ENCODE results near the gene SLC2A4.
A peak's percentile ranks its signal among the peaks of the same experiment; 100 is the strongest.

SLC2A4 gene

DNA sequence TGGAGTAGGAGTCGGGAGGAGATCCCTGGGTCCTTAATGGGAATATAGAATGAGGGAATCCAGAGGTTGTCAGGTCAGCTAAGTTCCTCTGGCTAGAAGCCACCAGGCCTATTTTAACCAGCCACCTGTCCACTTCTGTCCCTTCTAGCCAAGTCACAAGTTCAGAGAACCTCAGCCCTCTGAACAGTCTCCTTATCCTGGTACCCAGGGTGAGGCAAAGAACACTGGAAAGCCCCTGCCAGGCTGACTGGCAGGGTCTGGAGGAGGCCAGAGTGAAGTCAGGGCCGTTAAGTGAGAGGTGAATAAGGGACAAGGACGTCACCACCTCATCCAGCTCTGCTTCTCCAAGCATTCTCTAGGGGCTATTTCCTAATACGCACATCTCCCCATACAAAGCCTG, 32.7 kb upstream of the SLC2A4 start:
- DNase-seq (ENCODE audit: low read depth in 2 of 2) = no peak

GRCh38 chr17:7249214-7249613, 32.3 kb upstream of the SLC2A4 start:
- no peak for DNase-seq (ENCODE audit: low read depth in 2 of 2)

- DNase-seq (ENCODE audit: low read depth in 2 of 2) = no peak
These were observed 31.7 kb upstream of the SLC2A4 start for GRCh38 chr17:7249830-7250229.

DNA sequence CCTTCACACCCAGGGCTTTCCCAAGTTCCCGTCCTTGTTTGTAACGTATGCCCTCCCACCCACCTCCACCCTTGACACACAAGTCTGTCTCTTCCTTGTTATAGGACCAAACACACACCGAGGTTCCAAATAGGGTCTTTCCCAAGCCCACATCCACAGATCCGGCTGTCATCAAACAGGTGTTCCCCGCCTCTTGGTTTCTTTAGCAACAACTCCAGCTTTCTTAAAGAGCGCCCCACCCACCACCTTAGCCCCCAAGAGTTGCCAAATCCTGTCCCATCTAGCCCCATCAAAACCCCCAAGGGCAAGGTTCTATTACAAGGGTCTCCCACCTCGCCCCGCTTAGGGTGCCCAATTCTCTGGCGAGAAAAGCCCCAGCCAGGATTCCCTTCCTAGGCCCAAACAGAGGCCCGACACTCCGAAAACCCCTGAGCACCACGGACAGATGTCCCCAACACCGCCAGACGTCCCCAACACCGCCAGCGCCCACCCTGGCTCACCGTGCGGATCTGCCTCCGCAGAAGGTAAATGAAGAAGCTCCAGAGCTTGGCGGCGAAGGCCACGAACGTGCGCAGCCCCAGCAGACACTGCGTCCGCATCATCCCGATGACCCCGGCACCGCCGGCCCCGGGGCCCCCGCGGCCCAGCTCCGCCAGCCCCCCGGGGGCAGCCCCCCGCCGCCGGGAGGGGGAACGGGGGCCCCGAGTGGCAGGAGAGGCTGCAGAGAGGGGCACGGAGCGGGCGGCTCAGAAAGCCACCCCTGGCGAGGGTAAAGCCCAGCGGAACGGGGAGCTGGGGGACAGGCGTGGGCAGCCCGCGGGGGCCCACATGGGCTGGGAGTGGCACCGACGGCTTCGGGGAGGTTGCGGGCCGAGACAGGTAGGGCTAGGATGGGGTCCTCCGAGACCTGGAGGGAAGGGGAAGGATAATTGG, 30.6 kb upstream of the SLC2A4 start:
- no peak for DNase-seq (ENCODE audit: low read depth in 2 of 2)

GRCh38 chr17:7251661-7252175, 29.8 kb upstream of the SLC2A4 start, which contains the start of gene CTDNEP1:
TSS of gene CTDNEP1 (minus strand) at chr17:7251734. CDS start at chr17:7251296, 438 bp downstream.
- peak; percentile 97 for DNase-seq (ENCODE audit: low read depth in 2 of 2)

DNA sequence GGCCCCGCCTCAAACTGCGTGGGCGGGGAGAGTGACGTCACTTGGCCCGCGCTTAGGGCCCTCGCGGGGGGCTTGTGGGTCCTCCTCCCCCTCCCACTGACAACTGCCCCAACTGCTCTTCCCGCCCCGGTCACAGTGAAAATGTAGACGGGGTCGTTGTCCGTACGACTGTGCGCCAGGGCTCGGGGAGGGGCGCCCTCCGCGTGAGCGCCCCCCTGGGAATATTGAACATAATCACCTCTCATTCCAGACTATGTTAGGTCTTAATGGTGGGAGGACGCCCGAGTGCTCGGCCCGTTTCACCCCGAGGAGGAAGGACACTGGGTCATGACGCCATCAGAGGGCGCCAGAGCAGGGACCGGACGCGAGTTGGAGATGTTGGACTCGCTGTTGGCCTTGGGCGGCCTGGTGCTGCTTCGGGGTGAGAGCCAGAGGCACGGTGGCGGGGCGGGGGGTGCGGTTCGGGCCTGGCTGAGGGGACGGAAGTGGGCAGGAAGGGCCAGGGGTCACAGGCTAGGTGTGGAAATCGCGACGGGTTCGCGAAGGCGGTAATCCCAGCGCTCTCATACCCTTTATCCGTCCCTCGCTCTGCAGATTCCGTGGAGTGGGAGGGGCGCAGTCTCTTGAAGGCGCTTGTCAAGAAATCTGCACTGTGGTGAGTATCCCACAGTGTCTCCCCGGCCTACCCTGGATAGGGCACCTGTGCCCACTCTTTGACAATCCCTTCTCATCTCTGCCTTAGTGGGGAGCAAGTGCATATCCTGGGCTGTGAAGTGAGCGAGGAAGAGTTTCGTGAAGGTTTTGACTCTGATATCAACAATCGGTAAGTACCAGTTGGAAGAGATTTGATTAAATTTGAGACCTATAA, 29.1 kb upstream of the SLC2A4 start, which contains the start of gene ELP5:
Gene ELP5 (plus strand): TSS at position 40 of the 868 bp plus-strand sequence. CDS start 336 bp downstream, at position 376.
- peak; percentile 70 to 88 for DNase-seq (ENCODE audit: low read depth in 2 of 2)

DNA sequence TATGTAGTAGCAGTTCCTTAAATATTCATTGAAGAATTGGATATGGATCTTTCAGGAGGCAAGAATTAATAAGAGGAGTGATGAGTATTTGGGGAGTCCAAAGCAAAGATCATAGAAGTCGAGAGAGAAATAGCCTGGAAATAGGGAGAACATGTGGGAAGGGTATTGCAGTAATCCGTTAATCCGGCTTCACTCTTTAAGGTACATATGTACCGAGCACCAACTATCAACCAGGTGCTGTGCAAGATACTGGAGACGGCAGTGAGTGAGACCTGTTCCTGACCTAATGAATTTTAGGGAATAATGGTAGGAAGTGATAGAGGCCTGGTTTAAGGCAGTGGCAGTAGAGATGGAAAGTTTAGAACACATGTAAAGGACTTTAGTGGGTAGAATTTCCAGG, 28.4 kb upstream of the SLC2A4 start:
- no peak for DNase-seq (ENCODE audit: low read depth in 2 of 2)

DNA sequence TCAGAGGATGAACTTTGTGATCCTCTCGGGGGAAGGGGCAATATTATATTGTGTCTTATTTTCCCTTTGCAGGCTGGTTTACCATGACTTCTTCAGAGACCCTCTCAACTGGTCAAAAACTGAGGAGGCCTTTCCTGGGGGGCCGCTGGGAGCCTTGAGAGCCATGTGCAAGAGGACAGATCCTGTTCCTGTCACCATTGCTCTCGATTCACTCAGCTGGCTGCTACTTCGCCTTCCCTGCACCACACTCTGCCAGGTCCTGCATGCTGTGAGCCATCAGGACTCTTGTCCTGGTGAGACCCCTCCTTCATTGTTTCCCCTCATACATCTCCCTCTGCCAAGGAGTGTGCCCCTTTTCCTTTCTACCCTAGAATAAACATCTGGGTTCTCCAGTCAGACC, 27.0 kb upstream of the SLC2A4 start:
- no peak for DNase-seq (ENCODE audit: low read depth in 2 of 2)

DNA sequence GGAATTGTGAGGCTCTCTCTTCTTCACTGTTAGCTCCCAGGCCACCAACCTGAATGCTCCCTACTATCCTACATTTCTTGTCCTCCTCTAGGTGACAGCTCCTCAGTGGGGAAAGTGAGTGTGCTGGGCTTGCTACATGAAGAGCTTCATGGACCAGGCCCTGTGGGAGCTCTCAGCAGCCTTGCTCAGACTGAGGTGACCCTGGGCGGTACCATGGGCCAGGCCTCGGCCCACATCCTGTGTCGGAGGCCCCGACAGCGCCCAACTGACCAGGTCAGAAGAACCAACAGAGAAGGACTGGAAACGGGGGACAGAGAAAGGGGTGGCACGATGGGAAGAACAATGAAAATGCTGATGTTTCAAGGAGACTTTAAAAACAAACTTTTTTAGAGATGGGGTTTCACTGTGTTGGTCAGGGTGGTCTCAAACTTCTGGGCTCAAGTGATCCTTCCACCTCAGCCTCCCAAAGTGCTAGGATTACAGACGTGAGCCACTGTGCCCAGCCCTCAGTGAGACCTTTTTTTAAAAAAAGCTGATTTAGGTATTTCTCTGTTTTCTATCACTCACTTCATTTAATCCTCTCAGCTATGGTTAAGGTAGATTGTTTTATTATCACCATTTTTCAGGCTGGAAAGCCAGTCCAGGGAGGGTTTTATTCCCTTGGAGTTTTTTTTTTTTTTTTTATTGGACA, 24.6 kb upstream of the SLC2A4 start:
- DNase-seq (ENCODE audit: low read depth in 2 of 2) = no peak

DNA sequence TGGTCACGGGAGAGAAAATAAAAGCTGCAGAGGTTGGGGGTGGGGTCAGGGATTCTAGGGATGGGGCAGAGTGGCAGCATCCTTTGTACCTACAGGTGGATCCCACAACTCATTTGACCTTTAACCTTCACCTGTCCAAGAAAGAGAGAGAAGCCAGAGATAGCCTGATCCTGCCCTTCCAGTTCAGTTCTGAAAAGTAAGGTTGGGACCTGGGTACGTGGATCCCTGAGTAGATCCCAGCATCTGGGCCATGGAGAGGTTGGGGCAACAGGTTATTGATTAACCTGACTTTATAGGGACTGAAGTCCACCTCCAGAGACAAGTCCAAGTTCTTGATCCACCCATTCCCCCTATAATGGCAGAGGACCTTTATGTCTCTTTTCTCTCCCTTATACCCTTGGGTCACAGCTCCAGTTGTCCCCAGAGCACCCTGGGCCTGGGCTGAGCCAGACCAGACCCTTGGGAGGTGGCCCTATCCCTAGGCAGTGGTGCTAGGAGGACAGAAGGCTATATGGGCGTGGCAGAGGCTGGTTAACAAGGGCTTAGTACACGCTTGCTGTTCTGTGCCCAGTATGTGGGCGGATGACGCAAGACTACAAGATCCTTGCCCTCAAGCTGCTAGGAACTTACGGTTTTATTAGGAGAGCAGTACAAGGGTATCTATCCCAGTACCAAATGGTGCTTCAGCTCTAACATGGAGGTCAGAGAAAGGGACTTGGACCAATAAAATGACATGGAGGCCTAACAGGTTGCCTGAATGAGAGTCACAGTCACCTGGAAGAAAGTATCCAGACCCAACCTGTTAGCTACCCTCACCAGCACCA, 22.6 kb upstream of the SLC2A4 start:
- DNase-seq (ENCODE audit: low read depth in 2 of 2) = no peak

DNA sequence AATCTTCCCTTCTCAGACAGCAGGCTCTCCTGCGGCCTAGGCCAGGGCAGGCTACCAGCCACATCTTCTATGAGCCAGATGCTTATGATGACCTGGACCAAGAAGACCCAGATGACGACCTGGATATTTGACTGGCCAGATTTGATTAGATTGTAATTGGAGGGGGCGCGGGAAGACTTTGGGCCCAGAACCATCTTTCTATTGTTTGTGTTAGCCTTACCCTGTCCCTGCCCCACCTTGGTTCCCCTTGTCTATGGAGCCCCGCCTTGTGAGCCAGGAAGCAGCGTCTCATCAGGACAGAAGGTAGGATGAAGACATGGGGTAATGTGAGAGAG, 22.0 kb upstream of the SLC2A4 start:
- DNase-seq (ENCODE audit: low read depth in 2 of 2) = no peak

DNA sequence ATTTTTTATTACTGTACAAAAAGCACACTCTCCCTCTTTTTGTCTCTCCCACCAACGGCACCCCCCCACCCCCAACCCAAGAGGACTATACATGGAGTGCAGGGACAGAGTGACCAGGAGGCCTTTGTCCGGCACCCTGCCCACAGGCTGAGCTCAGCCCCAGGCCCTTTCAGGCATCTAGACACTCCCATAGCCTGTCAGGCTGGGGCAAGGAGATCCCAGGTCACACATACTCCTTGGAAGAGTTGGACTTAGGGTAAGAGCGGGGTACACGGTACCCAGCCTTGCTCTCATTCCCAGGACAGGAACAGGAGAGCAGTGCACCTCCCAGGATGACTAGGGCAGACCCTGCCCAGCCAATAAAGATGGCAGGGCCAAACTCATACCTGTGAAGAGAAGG, 21.4 kb upstream of the SLC2A4 start:
- no peak for DNase-seq (ENCODE audit: low read depth in 2 of 2)

GRCh38 chr17:7260651-7261378, 20.7 kb upstream of the SLC2A4 start:
- peak in 1 of 2 experiments; percentile 35 for DNase-seq (ENCODE audit: low read depth in 2 of 2)

DNA sequence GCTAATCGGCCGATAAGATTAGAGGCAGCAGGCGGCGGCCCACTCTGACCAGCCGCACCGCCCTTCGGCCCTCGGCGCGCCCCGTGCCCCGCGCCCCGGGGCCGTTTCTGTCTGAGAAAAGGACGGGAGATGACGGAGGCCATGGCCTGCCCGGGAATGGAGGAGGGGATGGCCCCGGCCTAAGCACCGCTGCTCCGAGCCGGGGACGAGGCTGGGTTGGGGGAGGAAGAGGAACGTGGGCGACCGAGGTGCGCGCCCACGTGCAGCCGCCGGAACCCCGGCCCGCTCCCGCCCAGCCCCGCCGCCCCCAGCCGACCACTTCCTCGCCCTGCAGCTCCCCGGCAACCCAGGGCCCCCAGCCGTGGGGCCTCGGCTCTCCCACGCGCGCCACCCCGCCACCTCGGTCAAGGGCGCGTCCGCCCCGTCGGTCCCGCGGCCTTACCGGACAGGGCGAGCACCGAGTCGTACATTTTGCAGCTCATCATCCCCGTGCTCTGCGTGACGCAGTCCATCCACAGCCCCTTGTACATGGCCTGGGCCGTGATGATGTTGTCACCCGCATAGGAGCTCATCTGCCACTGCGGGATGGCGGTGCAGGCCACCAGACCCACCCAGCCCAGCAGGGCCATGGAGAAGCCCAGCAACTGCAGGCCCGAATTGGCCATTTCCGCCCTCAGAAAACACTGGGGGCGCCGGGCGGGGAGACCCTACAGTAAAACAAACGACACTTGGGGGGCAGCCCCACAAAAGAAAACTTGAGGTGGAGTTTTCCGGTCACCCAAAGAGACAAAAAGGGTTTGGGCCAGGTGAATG, 19.9 kb upstream of the SLC2A4 start:
- no peak for DNase-seq (ENCODE audit: low read depth in 2 of 2)

- no peak for DNase-seq (ENCODE audit: low read depth in 2 of 2)
These were observed 19.2 kb upstream of the SLC2A4 start, which contains the start of gene CLDN7 for GRCh38 chr17:7262192-7262934. TSS of gene CLDN7 (minus strand) at chr17:7262478. CDS start at chr17:7262043, 435 bp downstream.

DNA sequence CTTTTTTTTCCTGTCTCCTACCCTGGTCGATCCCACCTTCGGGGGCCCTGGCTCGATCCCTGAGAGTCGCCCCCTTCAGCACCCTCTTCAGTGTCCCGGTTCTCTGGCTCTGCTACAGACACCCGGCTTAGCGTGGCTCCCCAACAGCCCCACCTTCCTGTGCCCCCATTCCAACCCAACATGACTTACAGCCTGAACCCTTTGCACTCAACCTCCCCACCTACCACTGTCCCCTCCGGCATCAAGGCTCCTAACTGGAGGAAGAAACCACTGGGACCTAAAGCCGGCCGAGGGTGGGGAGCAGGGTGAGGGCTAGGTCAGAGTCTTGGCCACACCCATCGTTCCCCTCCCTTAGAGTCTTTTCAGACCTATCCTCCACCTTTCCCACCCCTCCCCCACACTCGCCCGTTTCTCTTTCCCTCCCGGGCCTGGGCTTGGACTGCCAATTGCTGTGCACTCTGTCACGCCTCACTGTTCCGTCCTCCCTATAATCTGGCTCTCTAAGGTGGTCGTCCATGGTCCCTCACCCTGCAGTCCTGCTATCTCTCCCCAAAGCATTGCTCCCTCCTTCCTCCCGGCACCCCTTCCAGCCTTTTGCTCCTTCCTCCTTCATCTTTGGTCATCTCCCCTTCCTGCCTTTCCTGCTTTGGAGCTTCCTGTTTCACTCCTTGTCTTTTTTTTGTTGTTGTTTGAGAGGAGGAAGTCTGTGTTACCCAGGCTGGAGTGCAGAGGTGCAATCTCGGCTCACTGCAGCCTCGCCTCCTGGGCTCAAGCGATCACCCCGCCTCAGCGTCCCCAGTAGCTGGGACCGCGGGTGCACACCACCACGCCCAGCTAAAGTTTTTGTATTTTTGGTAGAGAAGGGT, 18.4 kb upstream of the SLC2A4 start:
- no peak for DNase-seq (ENCODE audit: low read depth in 2 of 2)

- no peak for DNase-seq (ENCODE audit: low read depth in 2 of 2)
These were observed 17.8 kb upstream of the SLC2A4 start for GRCh38 chr17:7263801-7264078.

GRCh38 chr17:7266784-7267183, 14.7 kb upstream of the SLC2A4 start:
- no peak for DNase-seq (ENCODE audit: low read depth in 2 of 2)
